HG02884 (cell line): ENCODE measurements around the gene ANXA6.

Source experiments
- ATAC-seq: cut with Tn5 transposase; IDR thresholded peaks from one replicate; pipeline ENCODE4 v1.9.1; 2021; ENCODE audit warnings: mild to moderate bottlenecking, moderate library complexity; ENCODE audit not compliant: unreplicated experiment

ANXA6 gene

GRCh38 chr5:151068433-151069197 is 89.0 kb downstream of the ANXA6 start:
- ATAC-seq, result peak; percentile 56

DNA sequence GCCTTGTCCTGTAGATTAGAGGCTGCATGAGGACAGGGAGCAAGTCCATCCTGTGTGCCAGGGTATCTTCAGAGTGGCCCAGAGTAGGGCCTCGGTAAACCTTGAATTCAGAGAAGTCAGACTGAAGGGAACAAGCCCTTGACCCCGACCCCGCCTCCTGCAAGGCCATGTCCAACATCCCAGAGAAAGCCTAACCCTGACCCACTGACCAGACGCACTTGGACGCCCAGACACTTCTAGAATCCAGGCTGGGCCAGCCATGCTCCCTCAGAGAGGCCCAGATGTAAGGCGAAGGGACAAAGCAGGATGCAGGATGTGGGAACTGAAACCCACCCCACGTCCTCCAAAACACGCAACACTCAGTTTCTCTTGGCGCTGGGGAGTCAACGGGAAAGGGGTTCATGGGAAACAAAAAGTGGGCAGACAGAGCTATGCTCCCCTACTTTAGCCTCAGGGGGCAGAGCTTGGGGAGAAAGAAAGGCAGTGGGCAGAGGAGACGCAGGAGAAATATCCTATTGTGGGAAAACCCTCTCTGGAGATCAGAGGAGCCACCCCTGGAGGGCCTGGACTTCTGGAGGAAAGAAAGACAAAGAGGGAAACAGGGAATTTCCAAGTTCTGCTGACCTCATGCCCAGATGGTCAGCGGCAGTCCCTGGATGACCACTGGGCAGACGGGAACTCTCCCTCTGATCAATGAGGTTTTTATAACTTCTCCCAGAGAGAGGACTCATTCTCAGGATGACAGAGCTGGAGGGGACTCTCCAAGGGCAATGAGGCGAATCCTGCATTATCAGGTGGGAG is 89.7 kb downstream of the ANXA6 start:
- ATAC-seq, result peak; percentile 4

- ATAC-seq, result no peak
Measured at GRCh38 chr5:151066920-151067319, 90.7 kb downstream of the ANXA6 start.

DNA sequence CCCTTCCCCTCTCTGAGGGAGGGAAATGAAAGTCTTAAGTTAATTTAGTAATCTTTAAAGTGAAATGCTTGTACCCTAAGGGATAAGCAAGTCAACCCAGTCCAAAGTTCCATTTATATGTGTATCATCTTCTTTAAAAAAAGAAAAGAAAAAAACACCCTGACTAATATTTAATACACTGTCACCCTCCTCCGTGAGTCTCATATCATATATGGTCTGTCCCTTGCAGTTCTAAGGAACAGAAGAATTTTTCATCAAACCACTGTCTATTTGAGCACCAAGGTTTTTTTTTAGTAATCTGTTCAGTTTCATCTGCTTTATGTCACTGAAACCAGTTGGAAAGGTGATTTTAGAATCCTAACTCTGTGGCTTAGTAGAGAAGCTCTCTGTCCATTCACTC is 92.0 kb downstream of the ANXA6 start:
- ATAC-seq, result no peak

GRCh38 chr5:151064916-151065499 is 92.6 kb downstream of the ANXA6 start:
- ATAC-seq, result no peak

DNA sequence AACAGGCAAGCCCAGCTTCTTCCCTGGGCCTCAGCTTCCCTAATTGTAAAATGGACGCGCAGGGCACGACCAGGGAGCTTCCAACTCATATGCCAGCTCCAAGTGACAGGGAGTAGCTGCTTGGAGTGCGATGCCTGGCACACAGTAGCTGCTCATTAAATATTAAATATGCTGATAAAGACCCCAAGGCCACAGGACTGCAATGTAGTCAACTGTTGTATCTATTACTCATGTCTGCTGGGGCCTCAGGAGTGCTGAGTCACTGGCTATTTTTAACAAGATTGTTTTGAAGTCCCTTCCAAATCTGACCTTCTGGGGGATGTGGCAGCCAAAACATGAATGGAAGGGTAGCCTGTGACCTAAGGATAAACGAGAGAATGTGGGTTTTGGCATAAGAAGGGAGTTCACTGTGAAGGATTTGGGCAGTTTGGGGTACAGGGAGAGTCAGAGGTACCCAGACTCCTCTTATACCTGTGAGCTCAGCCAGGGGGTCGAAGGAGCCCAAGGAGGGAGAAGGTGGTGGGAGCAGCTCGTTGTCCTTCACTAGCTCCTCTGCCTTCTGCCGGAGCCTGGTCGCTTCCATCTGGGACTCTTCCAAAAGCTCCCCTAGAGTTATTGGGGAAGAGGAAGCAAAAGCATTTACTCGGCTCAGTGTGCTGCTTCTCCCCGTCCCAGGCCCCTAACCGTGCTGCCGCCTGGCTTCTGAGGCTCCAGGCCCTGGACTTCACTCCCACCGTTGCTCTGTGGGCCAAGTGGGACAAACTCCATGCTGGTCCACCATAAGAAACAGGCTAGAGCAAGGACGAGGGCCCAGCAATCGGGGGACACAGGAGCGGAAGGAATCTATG is 94.2 kb downstream of the ANXA6 start:
- no peak for ATAC-seq

- no peak for ATAC-seq
Measured at GRCh38 chr5:151062405-151063141, 95.0 kb downstream of the ANXA6 start.

DNA sequence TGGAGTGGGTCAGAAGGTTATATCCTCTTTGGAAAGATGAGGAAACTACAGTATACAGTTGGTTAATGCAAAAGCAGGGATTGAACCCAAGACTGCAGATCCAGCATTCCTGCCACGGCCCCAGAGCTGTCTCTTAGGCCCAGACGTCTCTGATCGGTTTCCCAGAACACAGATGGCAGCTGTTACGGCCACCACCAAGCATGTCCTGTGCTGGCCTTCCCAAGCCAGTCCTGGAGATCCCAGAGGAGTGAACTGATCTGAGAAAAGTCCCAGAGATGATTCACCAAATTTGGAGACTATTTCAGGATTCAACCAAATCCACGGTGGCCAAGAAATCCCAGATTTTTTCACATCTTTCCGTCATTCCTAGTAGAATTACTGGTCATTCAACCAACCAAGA is 96.8 kb downstream of the ANXA6 start:
- ATAC-seq, result no peak

- ATAC-seq, result no peak
Measured at GRCh38 chr5:151058891-151059489, 98.6 kb downstream of the ANXA6 start.

DNA sequence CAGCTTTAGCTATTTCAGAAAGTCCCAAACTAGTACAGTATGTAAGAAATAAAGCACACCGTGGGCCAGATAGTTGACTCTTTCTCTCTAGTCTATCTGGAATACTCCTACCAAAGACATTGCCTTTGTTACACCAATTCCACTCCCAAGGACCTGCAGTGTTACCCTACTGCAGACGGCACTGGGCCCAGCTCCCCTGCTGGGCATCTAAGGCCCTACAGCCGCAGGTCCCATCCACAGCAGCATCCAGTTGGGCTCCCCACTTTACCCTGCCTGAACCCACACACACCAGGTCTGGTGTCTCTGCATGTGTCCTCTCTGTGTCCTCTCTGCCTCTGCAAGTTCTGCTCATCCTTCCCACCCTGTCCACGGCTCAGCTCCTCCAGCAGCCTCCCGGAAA is 99.3 kb downstream of the ANXA6 start:
- ATAC-seq, result no peak

DNA sequence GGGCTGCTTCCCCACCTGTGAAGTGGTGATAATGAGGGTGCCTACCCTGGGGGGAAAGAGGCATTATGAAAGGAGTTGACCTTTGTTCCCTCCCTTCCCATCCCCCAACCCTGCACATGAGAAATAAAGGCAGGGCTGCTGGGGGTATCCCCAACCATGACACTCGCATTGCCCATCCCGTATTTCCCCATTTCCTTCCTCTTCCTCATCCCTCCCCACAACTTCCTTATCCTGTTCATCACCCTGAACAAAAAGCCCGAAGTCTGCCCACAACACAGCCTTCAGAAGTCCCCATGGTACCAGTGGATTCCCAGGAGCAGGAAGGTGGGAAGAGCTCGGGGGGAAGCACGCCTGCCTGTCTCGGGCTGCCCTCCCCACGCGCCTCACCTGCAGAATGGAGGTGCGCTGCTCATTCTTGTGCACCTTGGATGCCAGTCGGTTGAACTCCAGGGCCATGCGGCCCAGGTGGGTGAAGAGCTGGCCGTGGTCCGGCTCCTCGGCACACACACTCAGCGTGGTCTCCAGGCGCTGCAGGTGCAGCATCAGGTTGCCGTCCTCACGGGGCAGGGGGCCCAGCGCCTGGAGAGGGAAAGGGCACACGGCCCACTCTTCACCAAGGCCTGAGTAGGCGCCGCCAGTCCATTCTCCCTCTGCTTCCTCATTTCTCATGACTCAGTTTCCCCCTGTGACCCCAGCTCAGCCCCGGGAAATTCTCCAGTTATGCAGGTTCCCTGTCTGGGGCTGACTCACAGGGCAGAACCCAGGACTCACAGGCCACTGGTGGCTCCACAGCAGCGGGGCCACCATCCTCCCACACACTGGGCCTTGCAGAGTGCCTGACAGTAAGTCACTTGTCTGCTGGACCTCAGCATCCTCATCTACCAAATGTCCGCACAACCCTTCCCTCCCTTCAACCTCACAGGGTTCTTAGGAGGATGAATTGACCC is 100.9 kb downstream of the ANXA6 start:
- ATAC-seq, result no peak

DNA sequence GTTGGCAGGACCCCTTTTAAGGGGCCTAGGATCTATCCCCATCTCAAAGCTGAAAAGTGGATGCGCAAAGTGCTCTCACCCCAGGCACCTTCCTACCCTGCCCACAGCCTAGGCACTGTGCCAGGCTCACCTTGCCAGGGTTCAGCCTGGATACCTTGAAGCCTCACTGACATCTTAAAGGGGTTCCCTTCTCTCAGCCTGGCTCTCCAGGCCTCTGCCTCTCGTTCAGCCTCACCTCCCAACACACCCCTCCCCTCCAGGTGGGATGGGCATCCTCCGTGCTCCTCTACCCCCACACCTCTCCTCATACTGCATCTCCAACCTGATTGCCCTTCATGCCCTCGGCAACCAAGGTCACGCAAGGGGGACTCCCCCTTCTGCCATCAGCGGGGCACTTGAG is 102.2 kb downstream of the ANXA6 start:
- no peak for ATAC-seq

DNA sequence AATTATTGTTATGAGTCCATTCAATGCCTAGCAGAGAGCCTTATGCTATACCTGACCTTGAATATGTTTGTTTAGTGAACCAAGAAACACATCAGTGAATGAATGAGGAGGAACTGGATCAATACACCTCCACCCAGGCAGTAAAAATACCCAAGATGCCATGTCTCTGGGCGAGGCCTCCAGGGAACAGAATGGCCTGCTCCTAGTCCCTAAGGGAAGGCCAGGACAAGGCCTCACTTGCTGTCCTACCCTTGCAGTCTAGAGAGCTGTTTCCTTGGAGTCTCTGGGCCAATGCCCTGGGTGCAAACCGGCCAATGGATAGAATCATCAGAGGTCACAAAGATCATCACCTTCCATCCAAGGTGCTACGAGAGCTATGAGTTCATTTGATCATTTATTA is 102.9 kb downstream of the ANXA6 start:
- no peak for ATAC-seq

DNA sequence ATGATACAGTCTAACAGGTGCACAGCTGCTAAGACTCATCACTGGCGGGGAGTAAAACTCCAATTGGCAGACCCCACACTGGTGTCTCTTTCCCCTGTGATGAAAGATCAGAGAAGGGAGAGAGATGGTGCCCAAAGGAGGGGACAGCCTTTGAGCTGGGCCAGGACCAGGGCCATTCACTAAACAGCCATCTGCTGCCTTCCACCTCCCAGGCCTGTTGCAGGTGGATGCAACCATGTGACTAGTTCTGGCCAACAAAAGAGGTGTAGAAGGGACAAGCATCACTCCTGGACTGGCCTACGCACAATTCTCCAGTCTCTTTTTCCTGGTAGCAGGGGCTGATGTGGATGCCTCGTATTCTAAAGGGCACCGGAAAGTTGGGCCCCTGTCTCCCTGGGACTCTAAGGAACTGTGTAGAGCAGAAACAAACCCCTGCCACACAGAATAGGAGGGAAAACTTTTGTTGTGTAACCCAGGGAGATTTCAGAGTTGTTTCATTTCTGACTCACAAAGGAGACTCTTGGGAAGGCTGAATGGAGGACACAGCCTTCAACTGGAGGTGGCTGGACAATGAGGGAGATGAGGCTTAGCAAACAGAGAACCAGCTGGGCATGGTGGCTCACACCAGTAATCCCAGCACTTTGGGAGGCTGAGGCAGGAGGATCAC is 103.7 kb downstream of the ANXA6 start:
- no peak for ATAC-seq

DNA sequence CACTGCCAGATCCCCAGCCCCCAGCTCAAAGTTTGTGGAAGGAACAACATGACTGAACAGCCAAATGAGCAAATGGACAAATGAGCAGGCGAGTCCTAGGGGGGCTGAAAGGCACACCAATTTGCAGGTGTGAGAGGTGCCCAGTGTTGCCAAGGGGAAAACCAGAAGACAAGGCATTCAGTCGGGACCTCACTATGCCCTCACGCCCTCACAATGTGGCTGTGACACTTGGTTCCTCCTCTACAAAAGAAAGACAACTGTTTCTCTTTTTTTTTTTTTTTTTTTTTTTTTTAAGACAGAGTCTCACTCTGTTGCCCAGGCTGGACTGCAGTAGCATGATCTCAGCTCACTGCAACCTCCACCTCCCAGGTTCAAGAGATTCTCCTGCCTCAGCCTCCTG is 104.7 kb downstream of the ANXA6 start:
- no peak for ATAC-seq

- ATAC-seq, result no peak
Measured at GRCh38 chr5:151051931-151052608, 105.5 kb downstream of the ANXA6 start.

- peak; percentile 59 for ATAC-seq
Measured at GRCh38 chr5:151051066-151051930, 106.3 kb downstream of the ANXA6 start.
